Chondrocyte (in vitro differentiated cells): Measurements from ENCODE around the gene KRTAP3-3. TPM values are rescaled to one million over a fixed set of nuclear protein-coding genes. Genes with fewer than 3 reads are reported as not detected.
"Not testable (repeated sequence)": the region's sequence is repeated elsewhere in the genome, so short reads cannot be mapped to it uniquely, and the experiment has no call there.

ENCODE experiments used
- DNase-seq: peaks from one replicate; pipeline ENCODE4 v3.0.0; 2021; ENCODE audit warnings: mixed read lengths, low spot score
- H3K27ac Mint-ChIP-seq: one replicate; pipeline ENCODE4 v1.8.0; 2021; ENCODE audit warnings: mild to moderate bottlenecking, moderate library complexity, mixed read lengths; ENCODE audit not compliant: unreplicated experiment
- H3K27me3 Mint-ChIP-seq: 2 replicates; pipeline ENCODE4 v1.8.0; 2021; ENCODE audit warnings: low read depth, mixed read lengths
- H3K36me3 Mint-ChIP-seq: 2 replicates; pipeline ENCODE4 v1.8.0; 2021; ENCODE audit warnings: low read depth, mixed read lengths
- H3K4me1 Mint-ChIP-seq: 2 replicates; pipeline ENCODE4 v1.8.0; 2021; ENCODE audit warnings: low read depth, mild to moderate bottlenecking, mixed read lengths
- H3K4me3 Mint-ChIP-seq: one replicate; pipeline ENCODE4 v1.8.0; 2021; ENCODE audit warnings: mild to moderate bottlenecking, moderate library complexity, mixed read lengths; ENCODE audit not compliant: unreplicated experiment
- H3K9me3 Mint-ChIP-seq: 2 replicates; pipeline ENCODE4 v1.8.0; 2021; ENCODE audit warnings: low read depth, mixed read lengths
- long read RNA-seq: library from polyadenylated mRNA; stranded (forward); transcript quantifications from one replicate; pipeline ENCODE4 v2.0.0, GENCODE V29; 2021
- total RNA-seq: library from RNA; stranded (reverse); gene quantifications from 3 replicates; pipeline ENCODE4 v1.2.1, GENCODE V29; 2021
- TF ChIP-seq, protein P1 (sequence below): fragments of 200-600 bp; sonication (generic); IDR thresholded peaks from 2 replicates; pipeline ENCODE4 v1.5.0; 2021; ENCODE audit warnings: antibody characterized with exemption, mild to moderate bottlenecking, moderate library complexity

Gene KRTAP3-3
- not detected in 3 replicates for total RNA-seq
- long read RNA-seq: 0 reads

DNA sequence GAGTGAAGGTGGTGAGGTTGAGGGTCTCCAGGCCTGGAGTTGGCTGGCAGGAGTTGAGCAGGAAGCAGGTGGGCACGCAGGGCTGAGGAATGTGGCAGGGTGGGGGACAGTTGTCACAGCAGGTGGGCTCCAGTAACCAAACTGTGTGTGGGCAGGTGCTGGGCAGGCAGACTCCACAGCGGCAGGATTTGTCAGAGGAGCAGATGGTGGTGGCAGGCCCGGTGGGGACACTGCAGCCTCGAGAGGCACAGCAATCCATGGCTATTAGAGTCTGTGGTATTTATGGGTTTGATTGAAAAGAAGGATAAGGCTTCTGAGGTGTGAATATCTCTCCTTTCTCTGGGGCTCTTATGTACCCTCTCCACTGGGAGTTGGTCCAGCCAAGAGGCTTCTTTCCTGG is at the start of gene KRTAP3-3:
Gene KRTAP3-3, minus strand, starts transcription at position 326 of the 400 bp plus-strand sequence. Its CDS starts 67 bp downstream, at position 259.
- Mint-ChIP-seq H3K4me1 (no peaks in the 10 kb centered on the region), H3K9me3 (no peaks in the 10 kb centered on the region), H3K27ac (no peak within 1 kb of the TSS), H3K4me3 (no peak within 1 kb of the TSS), H3K36me3 (peaks cover 1% of the 10 kb centered on the region), H3K27me3 (peaks cover 6% of the 10 kb centered on the region)
- DNase-seq: no peak
- TF ChIP-seq, protein P1, sequence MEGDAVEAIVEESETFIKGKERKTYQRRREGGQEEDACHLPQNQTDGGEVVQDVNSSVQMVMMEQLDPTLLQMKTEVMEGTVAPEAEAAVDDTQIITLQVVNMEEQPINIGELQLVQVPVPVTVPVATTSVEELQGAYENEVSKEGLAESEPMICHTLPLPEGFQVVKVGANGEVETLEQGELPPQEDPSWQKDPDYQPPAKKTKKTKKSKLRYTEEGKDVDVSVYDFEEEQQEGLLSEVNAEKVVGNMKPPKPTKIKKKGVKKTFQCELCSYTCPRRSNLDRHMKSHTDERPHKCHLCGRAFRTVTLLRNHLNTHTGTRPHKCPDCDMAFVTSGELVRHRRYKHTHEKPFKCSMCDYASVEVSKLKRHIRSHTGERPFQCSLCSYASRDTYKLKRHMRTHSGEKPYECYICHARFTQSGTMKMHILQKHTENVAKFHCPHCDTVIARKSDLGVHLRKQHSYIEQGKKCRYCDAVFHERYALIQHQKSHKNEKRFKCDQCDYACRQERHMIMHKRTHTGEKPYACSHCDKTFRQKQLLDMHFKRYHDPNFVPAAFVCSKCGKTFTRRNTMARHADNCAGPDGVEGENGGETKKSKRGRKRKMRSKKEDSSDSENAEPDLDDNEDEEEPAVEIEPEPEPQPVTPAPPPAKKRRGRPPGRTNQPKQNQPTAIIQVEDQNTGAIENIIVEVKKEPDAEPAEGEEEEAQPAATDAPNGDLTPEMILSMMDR: no peak

DNA sequence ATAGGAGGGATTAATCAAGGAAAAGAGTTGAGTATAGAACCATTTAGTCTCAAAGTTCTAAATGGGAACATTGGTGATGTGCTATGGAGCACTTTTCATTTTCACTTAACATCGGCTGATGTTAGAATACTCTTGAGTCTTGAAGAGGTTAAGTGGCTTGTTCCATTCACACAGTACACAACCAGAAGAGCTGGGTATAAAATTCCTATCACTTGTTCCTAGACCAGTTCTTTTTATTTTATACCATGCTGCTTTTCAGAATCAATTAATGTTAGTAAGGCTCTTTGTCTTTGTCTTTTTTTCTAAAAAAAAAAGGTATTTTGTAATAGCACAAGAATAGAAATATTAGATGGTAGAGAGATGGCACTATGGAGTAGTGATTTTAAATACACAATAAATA is 49.0 kb upstream of the KRTAP3-3 start:
- H3K27me3 Mint-ChIP-seq: no peaks in the 10 kb centered on the region
- H3K9me3 Mint-ChIP-seq: peaks cover 9% of the 10 kb centered on the region
- H3K36me3 Mint-ChIP-seq: peaks cover 1% of the 10 kb centered on the region
- TF ChIP-seq, protein P1: no peak
- H3K27ac Mint-ChIP-seq: no peak overlapping the region
- DNase-seq: no peak
- peaks cover 7% of the 10 kb centered on the region for H3K4me1 Mint-ChIP-seq
- H3K4me3 Mint-ChIP-seq: no peak overlapping the region

DNA sequence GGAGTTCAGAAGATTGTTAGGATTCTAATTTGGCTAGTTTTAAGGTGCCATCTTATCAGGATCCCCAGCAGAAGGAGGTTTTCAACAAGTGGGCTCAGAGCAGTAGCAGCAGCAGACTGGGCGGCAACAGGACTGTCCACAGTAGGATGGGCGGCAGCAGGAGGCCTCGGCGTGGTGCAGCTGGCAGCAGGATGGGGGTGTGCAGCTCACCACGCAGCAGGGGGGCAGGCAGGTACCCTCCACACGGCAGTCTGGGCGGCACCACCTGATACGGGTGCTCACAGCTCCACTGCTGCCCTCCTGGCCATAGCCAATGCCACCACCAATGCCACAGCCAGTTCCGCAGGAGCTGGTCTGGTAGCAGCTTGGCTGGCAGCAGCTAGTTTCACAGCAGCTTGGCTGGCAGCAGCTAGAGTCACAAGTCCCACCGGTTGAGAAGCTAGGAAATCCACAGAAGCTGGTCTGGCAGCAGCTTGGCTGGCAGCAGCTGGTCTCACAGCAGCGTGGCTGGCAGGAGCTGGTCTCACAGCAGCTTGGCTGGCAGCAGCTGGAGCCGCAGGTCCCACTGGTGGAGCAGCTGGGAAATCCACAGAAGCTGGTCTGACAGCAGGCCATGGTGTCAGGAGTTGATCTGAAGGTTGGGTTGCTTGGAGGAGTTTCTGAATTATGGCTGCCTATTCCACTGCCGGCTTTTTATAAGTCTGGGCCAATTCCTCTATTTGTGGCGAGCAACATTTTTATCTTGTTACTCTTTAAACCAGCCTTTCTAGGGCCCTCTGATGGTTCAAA is 47.0 kb upstream of the KRTAP3-3 start, which contains the start of gene KRTAP1-1:
Gene KRTAP1-1, minus strand, starts transcription at position 668 of the 789 bp plus-strand sequence. Its CDS starts 53 bp downstream, at position 615.
- DNase-seq, H3K27me3 Mint-ChIP-seq, H3K36me3 Mint-ChIP-seq, H3K4me1 Mint-ChIP-seq, H3K4me3 Mint-ChIP-seq, H3K27ac Mint-ChIP-seq, H3K9me3 Mint-ChIP-seq: not testable (repeated sequence)
- TF ChIP-seq, protein P1: peak; percentile 28

DNA sequence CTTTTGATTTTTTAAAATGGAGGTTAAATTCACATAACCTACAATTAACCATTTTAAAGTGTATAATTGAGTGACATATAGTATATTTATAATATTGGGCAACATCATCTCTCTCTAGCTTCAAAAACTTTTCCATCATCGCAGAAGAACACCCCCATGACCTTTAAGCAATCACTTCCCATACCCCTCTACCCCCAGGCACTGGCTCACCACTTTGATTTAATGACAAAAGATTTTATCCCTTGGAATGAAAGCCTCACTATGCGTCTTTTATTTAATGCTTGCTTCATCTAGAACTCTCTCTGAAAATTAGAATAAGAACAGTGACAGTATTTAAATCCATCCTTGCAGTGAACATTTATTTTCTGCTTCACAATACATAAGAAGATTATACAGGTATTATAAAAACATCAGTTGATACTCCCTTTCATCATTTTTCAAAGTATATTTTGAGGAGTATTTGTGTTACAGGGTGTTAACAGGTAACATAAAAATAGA is 43.9 kb upstream of the KRTAP3-3 start:
- H3K4me1 Mint-ChIP-seq: no peaks in the 10 kb centered on the region
- H3K9me3 Mint-ChIP-seq: peaks cover 3% of the 10 kb centered on the region
- no peak for DNase-seq
- H3K4me3 Mint-ChIP-seq: no peak overlapping the region
- H3K27ac Mint-ChIP-seq: no peak overlapping the region
- no peaks in the 10 kb centered on the region for H3K27me3 Mint-ChIP-seq
- H3K36me3 Mint-ChIP-seq: peaks cover 1% of the 10 kb centered on the region
- TF ChIP-seq, protein P1: no peak

DNA sequence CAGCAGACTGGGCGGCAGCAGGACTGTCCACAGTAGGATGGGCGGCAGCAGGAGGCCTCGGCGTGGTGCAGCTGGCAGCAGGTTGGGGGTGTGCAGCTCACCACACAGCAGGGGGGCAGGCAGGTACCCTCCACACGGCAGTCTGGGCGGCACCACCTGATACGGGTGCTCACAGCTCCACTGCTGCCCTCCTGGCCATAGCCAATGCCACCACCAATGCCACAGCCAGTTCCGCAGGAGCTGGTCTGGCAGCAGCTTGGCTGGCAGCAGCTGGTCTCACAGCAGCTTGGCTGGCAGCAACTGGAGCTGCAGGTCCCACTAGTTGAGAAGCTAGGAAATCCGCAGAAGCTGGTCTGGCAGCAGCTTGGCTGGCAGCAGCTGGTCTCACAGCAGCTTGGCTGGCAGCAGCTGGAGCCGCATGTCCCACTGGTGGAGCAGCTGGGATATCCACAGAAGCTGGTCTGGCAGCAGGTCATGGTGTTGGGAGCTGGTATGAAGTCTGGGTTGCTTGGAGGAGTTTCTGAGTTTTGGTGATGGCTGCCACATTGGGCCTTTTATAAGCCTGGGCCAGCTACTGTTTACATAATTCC is 40.5 kb upstream of the KRTAP3-3 start, which contains the start of gene KRTAP1-3:
Gene KRTAP1-3, minus strand, starts transcription at position 529 of the 590 bp plus-strand sequence. Its CDS starts 53 bp downstream, at position 476.
- H3K4me1 Mint-ChIP-seq, H3K9me3 Mint-ChIP-seq, H3K36me3 Mint-ChIP-seq, DNase-seq, H3K27ac Mint-ChIP-seq, H3K27me3 Mint-ChIP-seq, H3K4me3 Mint-ChIP-seq: not testable (repeated sequence)
